ENCODE measurements around the gene CAMK2B.

The CAMK2B gene

DNA sequence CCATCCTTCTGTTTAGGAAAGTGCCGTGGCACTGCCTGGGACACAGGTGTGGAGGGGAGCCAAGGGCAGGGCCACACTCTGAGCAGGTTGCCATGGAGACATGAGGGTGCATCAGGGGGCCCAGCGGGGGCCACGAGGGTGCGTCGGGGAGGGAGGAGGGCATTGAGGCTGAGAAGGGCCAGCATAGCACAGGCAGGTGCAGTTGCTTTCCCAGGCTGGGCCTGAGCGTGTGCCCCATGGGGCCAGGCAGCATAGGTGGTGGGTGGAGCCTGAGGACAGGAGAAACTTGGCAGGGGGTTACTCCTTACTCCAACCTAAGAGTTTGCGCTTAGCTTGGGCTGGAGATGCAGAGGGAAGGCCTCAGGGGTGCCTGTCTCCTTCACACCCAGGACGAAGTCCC, 109.4 kb downstream of the CAMK2B start:
- Histone ChIP-seq H3K9me2 (replicated peaks; ENCODE audit: low read depth, low read length) (no peaks in the 10 kb centered on the region), H2AFZ (ENCODE audit: low read length) (no peak overlapping the region), H3K36me3 (ENCODE audit: insufficient read depth, low read length) (peaks cover 27% of the 10 kb centered on the region), H3K79me2 (ENCODE audit: insufficient read depth, low read length) (no peaks in the 10 kb centered on the region), H3K4me3 (ENCODE audit: low read length, poor library complexity, severe bottlenecking) (no peak overlapping the region), H3K27me3 (ENCODE audit: insufficient read depth, low read length, poor library complexity, severe bottlenecking) (no peaks in the 10 kb centered on the region), H3K9me3 (ENCODE audit: insufficient read depth, low read depth, low read length) (no peaks in the 10 kb centered on the region), H3K4me1 (ENCODE audit: insufficient read depth, low read length, poor library complexity, severe bottlenecking) (no peaks in the 10 kb centered on the region), H3F3A (ENCODE audit: low read depth) (no peaks in the 10 kb centered on the region), H3K4me2 (ENCODE audit: low read depth, low read length, poor library complexity, severe bottlenecking) (no peak overlapping the region), H3K9ac (ENCODE audit: low read depth, low read length, poor library complexity, severe bottlenecking) (no peak overlapping the region), H4K20me1 (ENCODE audit: insufficient read depth, low read length, poor library complexity, severe bottlenecking) (no peaks in the 10 kb centered on the region)
- no peak for TF ChIP-seq EZH2phosphoT487 (IDR thresholded peaks at IDR 0.05; ENCODE audit: borderline replicate concordance)
- TF ChIP-seq, protein P1, sequence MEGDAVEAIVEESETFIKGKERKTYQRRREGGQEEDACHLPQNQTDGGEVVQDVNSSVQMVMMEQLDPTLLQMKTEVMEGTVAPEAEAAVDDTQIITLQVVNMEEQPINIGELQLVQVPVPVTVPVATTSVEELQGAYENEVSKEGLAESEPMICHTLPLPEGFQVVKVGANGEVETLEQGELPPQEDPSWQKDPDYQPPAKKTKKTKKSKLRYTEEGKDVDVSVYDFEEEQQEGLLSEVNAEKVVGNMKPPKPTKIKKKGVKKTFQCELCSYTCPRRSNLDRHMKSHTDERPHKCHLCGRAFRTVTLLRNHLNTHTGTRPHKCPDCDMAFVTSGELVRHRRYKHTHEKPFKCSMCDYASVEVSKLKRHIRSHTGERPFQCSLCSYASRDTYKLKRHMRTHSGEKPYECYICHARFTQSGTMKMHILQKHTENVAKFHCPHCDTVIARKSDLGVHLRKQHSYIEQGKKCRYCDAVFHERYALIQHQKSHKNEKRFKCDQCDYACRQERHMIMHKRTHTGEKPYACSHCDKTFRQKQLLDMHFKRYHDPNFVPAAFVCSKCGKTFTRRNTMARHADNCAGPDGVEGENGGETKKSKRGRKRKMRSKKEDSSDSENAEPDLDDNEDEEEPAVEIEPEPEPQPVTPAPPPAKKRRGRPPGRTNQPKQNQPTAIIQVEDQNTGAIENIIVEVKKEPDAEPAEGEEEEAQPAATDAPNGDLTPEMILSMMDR (conservative IDR thresholded peaks at IDR 0.05; ENCODE audit: low read length): no peak

DNA sequence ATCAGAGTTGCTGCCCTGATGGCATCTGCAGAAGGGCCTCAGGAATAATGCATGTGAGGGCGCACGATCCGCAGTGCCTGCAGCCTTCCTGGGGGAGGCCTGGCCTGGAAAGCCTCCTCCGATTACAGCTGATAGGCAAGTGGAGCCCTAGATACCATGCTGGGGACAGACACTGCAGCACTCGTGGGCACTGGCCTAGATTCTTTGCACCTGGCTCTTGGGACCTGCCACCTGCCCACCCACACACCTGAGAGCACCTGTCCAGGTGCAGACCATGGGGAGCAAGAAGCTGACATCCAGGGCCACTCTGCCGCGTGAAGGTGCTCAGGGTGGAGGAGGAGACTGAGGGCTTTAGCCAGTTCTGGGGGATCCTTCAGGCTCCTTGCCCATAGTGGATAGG, 109.9 kb downstream of the CAMK2B start:
- no peak overlapping the region for H3K4me3 ChIP-seq (ENCODE audit: low read length, poor library complexity, severe bottlenecking)
- no peak overlapping the region for H3K9ac ChIP-seq (ENCODE audit: low read depth, low read length, poor library complexity, severe bottlenecking)
- no peaks in the 10 kb centered on the region for H3K9me3 ChIP-seq (ENCODE audit: insufficient read depth, low read depth, low read length)
- TF ChIP-seq, protein P1 (conservative IDR thresholded peaks at IDR 0.05; ENCODE audit: low read length): no peak
- TF ChIP-seq EZH2phosphoT487 (IDR thresholded peaks at IDR 0.05; ENCODE audit: borderline replicate concordance): no peak
- H3K79me2 ChIP-seq (ENCODE audit: insufficient read depth, low read length): no peaks in the 10 kb centered on the region
- peaks cover 32% of the 10 kb centered on the region for H3K36me3 ChIP-seq (ENCODE audit: insufficient read depth, low read length)
- no peaks in the 10 kb centered on the region for H3K9me2 ChIP-seq (replicated peaks; ENCODE audit: low read depth, low read length)
- H2AFZ ChIP-seq (ENCODE audit: low read length): no peak overlapping the region
- H3K4me1 ChIP-seq (ENCODE audit: insufficient read depth, low read length, poor library complexity, severe bottlenecking): no peaks in the 10 kb centered on the region
- no peaks in the 10 kb centered on the region for H4K20me1 ChIP-seq (ENCODE audit: insufficient read depth, low read length, poor library complexity, severe bottlenecking)
- no peaks in the 10 kb centered on the region for H3K27me3 ChIP-seq (ENCODE audit: insufficient read depth, low read length, poor library complexity, severe bottlenecking)
- no peaks in the 10 kb centered on the region for H3F3A ChIP-seq (ENCODE audit: low read depth)
- no peak overlapping the region for H3K4me2 ChIP-seq (ENCODE audit: low read depth, low read length, poor library complexity, severe bottlenecking)

DNA sequence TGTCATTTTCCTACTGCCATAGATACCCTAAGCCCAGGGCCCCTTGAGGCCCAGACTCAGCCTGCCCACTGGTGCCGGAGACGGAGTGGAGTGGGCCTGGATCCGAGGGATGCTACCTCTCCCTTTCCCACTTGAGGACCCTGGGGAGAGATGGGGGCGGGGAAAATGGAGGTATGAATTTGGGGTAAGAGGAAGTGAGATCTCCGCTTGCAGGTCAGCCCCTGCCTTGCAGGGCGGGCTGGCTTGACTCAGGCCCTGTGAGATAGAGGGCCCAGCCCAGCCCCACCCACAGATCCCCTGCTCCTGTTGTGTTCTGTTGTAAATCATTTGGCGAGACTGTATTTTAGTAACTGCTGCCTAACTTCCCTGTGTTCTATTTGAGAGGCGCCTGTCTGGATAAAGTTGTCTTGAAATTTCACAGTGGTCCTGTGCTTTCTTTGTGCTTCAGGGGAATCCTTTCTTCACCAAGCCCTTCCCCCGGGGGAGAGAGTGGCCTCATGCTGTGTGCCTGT, 111.5 kb downstream of the CAMK2B start:
- no peak overlapping the region for H3K4me2 ChIP-seq (ENCODE audit: low read depth, low read length, poor library complexity, severe bottlenecking)
- no peak overlapping the region for H3K9ac ChIP-seq (ENCODE audit: low read depth, low read length, poor library complexity, severe bottlenecking)
- no peak overlapping the region for H3K4me3 ChIP-seq (ENCODE audit: low read length, poor library complexity, severe bottlenecking)
- no peaks in the 10 kb centered on the region for H3K4me1 ChIP-seq (ENCODE audit: insufficient read depth, low read length, poor library complexity, severe bottlenecking)
- H3K27me3 ChIP-seq (ENCODE audit: insufficient read depth, low read length, poor library complexity, severe bottlenecking): no peaks in the 10 kb centered on the region
- no peaks in the 10 kb centered on the region for H4K20me1 ChIP-seq (ENCODE audit: insufficient read depth, low read length, poor library complexity, severe bottlenecking)
- TF ChIP-seq, protein P1 (conservative IDR thresholded peaks at IDR 0.05; ENCODE audit: low read length): no peak
- H3K9me3 ChIP-seq (ENCODE audit: insufficient read depth, low read depth, low read length): no peaks in the 10 kb centered on the region
- no peaks in the 10 kb centered on the region for H3K79me2 ChIP-seq (ENCODE audit: insufficient read depth, low read length)
- H3F3A ChIP-seq (ENCODE audit: low read depth): no peaks in the 10 kb centered on the region
- H3K36me3 ChIP-seq (ENCODE audit: insufficient read depth, low read length): peaks cover 46% of the 10 kb centered on the region
- no peaks in the 10 kb centered on the region for H3K9me2 ChIP-seq (replicated peaks; ENCODE audit: low read depth, low read length)
- no peak overlapping the region for H2AFZ ChIP-seq (ENCODE audit: low read length)

All from Loucy (cell line).